PFSK-1 (cell line): Measurements from ENCODE around the gene IFNK.

Source experiments
- FOXP2 ChIP-seq: optimal IDR thresholded peaks from 2 replicates; pipeline ENCODE3; 2011; ENCODE audit warnings: borderline replicate concordance, control low read depth, inconsistent platforms; ENCODE audit not compliant: insufficient read depth; ENCODE audit errors: extremely low read length, extremely low read depth
- POLR2AphosphoS5 ChIP-seq: IDR thresholded peaks from 2 replicates; pipeline ENCODE4 v1.6.1; 2012; ENCODE audit warnings: low read depth, mild to moderate bottlenecking, control low read depth, low read length, moderate library complexity
- TAF1 ChIP-seq: IDR thresholded peaks from 2 replicates; pipeline ENCODE4 v1.6.1; 2012; ENCODE audit warnings: low read length, control low read depth, borderline replicate concordance; ENCODE audit not compliant: insufficient read depth

GRCh38 chr9:27506981-27507380 lies 17.1 kb upstream of the IFNK start:
- TF ChIP-seq FOXP2 (no peak), POLR2AphosphoS5 (no peak), TAF1 (no peak)
